Measurements from ENCODE around the gene NUDT3.
A peak's percentile ranks its signal among the peaks of the same experiment; 100 is the strongest.
"Not testable (repeated sequence)": the region's sequence is repeated elsewhere in the genome, so short reads cannot be mapped to it uniquely, and the experiment has no call there.

The NUDT3 gene

DNA sequence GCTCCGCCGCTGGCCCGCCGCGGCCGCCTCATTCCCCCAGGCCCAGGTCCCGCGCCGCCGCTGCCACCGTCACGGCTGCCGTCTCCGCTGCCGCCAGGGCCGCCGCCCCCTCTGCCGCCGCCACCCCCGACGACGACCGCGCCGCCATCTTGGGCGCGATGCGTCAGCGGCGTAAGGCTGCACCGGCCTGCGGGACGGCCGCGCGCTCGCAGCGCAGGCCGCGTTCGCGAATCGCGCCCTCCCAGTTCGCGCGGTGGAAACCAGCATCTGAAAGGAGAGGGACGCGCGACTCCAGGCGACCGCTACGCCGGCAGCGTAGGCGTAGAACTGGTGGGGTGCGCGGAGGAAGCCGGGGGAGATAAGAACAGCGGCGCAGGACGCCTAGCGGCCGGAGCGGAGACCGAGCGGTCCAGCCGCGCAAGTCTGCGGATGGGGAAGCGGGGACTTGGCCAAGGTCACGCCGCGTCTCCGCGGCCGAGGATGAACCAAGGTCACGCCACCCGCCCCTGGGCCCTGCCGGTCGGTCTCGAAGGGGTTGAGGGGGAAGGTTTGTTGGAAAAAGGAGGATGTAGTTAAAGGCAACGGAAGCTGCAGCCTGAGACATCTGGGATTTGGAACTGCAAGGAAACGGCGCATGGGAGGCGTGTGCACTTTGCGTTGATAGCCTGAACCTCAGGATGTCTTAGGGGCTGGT lies at the start of gene NUDT3:
Gene NUDT3 (minus strand): TSS at position 173 of the 694 bp plus-strand sequence. CDS start 307 bp downstream, outside the sequence.
- DNase-seq, result peak; percentile 94

DNA sequence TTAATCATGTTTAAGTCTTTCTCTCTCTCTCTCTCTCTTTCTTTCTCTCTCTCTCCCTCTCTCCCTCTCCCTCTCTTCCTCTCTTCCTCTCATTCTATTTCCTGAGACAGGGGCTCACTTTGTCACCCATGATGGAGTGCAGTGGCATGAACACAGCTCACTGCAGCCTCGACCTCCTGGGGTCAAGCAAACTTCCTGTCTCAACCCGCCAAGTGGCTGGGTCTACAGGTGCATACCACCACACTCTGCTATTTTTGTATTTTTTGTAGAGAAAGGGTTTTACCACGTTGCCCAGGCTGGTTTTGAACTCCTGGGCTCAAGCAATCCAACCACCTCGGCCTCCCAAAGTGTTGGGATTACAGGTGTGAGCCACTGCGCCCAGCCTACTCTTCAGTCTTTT lies 49.1 kb upstream of the NUDT3 start:
- no peak for DNase-seq

DNA sequence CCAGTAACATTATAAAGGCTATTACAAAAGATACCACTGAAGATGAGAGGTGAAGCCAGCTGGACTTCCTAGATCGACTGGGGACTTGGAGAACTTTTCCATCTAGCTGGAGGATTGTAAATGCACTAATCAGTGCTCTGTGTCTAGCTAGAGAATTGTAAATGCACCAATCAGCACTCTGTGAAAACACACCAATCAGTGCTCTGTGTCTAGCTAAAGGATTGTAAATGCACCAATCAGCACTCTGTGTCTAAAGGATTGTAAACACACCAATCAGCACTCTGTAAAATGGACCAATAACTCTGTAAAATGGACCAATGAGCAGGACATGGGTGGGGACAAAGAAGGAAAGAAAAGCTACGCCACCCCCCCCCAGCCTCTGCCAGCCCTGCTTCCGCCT lies 47.0 kb upstream of the NUDT3 start:
- no peak for DNase-seq

DNA sequence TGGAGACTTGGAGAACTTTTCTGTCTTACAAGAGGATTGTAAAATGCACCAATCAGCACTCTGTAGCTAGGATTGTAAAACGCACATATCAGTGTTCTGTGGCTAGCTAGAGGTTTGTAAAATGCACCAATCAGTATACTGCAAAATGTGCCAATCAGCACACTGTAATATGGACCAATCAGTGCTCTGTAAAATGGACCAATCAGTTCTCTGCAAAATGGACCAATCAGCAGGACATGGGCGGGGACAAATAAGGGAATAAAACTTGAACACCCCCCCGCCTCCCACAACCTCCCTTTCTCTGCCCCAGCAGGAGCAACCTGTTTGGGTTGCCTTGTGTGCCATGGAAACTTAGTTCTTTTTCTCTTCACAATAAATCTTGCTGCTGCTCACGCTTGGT lies 46.2 kb upstream of the NUDT3 start:
- no peak for DNase-seq

DNA sequence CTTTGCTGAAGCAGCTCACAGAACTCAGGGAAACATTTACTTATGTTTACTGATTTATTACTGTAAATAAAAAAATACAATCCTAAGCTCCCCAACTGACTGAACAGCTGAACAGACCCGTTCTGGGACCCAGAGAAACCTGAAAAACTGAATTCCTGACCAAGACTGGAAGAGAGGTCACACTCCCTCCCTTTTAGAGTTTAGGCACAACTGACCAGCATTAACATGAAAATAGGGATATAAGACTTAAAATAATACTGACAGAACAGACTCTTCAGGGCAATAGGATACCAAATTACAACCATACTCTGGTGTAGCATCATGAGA lies 45.1 kb upstream of the NUDT3 start:
- DNase-seq, result no peak

DNA sequence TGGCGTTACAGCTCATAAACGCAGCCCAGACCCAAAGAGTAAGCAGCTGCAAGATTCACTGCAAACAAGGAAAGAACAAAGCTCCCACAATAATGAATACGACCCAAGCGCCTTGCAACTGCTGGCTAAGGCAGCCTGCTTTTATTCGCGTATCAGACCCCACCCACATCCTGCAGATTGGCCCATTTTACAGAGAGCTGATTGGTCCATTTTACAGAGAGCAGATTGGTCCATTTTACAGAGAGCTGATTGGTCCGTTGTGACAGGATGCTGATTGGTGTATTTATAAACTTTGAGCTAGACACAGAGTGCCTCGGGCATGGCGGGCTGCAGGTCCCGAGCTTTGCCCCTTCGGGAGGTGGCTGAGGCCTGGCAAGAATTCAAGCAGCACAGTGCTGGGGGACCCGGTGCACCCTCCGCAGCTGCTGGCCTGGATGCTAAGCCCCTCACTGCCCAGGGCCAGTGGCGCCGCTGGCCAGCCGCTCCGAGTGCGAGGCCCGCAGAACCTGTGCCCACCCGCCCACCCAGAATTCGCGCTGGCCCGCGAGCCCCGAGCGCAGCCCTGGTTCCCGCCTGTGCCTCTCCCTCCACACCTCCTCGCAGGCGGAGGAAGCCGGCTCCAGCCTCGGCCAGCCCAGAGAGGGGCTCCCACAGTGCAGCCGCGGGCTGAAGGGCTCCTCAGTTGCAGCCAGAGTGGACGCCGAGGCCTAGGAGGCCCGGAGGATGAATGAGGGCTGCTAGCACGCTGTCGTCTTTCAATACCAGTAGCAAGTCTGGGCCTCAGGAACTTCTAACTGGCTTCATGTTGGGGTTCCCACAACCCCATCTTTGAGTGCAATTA lies 44.6 kb upstream of the NUDT3 start:
- DNase-seq, result no peak

DNA sequence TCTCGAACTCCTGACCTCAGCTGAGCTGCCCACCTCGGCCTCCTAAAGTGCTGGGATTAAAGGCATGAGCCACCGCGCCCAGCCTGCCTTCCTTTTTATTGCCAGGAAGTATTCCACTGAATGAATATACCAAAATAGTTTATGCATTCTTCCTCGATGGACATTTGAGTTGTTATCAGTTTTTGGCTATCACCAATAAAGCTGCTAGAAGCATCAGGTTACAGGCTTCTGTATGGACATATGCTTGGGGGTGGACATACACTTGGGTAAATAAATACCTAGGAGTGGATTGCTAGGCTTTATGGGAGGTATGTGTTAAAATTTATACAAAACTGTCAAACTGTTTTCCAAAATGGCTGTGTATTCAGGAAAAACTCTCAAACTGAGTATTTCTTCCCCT lies 43.4 kb upstream of the NUDT3 start:
- no peak for DNase-seq

DNA sequence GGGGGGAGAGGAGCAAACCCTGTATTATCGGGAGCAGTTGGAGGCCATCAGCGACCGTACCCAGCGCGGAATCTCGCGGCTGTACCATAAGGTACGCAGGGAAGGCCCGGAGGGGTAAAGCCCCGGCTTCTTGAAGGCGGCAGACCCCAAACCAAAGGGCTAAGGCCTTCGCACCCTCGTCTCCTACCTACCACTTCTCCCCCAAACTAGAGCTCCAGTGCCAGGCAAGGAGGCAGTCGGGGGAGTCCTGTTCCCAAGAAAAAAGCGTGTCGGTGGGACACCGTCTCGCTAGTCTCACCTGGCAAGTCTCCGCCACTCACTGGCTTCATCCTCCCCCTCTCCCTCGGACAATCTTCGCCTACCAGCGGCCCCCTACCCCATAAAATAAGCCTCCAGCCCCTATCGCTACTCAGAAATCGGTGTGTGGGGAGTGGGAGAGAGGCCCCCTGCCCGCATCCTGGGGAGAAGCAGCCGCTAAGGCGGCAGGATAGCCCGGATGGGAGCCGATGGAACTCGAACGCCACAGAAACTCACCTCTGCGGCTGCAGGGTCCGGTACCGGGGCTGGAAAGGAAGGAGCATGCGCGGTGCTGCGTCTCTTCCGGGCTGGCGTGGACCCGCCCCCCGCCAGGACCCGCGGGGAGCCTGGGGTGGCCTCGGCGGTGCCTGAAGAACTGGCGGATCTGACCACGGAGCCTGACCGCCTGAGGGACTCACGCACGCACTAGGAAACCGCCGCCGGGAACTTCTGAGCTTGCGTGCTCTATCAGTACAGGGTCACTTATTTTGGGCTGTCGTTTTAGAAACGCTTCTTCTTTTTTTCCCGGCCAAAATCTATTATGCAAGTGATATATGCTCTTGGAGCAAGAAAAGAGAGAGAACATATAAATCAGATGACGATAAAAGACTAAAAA lies 33.3 kb upstream of the NUDT3 start, which contains the start of gene RPS10:
Gene RPS10 (minus strand): TSS at position 572 of the 913 bp plus-strand sequence. CDS start 848 bp downstream, outside the sequence.
- DNase-seq, result peak; percentile 93

DNA sequence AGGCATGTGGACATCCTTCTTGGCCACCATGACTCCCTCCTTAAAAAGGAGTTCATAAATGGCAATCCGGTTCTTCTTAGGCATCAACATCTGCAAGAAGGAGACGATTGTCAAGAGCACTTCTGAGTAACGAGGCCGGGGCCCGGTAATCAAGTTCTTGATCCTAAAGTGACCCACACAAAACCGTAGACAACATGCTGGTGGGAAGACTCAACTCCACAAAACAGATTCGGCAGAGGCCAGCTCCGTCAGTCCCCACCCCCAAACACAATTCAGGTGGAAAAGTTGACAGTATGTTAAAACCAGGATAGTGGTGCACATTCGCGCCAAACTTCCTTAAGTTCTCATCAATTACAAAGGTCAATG lies 32.6 kb upstream of the NUDT3 start:
- DNase-seq, result no peak

DNA sequence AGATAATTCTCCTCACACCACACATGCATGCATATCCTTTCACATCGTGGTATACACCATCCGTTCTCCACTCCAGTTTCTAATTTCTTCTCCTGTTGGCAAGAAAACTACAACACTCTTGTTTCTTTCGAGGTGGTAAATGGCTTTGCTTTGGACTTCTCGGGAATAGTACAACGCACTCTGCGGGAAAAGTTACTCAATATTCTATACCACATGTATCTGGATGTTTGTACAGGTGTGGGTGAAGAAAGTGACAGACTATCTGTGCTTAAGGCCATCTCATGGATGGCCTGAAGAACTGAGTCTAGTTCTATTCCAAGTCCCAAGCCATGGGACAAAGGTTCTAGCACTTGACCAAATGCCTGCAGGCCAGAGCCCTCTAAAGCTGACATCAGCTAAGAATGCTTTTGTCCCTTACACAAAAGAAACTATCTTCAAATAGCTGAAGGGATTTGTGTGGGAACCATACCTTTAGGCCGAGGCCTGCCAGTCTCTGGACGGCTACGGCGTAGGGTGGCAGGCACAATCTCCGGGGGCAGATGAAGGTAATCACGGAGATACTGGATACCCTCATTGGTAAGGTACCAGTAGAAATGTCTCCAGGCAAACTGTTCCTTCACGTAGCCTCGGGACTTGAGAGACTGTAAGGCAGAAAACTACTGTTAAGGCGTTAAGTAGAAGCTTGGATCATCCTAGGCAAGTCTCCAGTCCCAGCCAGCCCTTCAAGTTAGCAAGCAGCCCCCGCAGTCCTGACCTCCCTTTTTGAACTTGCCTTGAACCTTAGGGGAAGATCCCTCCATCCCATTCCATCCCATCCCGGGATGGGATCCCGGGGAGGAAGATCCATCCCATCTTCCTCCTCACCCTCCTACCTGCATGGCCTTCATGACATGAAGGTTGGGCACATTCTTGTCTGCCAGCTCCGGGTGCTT lies 32.0 kb upstream of the NUDT3 start:
- DNase-seq, result no peak

DNA sequence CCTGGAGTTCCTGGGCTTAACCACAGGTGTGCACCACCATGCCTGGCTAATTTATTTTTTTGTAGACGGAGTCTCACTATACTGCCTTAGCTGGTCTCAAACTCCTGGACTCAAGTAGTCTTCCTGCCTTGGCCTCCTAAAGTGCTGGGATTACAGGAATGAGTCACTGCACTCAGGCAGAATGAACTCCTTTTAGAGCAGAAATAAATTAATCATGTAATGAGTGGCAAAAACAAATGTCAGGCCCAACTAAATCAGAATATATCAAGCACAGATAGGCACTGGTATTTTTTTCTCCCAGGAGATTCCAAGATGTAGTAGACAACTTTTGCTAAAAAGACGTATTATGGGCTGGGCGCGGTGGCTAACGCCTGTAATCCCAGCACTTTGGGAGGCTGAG lies 30.8 kb upstream of the NUDT3 start:
- DNase-seq, result no peak

DNA sequence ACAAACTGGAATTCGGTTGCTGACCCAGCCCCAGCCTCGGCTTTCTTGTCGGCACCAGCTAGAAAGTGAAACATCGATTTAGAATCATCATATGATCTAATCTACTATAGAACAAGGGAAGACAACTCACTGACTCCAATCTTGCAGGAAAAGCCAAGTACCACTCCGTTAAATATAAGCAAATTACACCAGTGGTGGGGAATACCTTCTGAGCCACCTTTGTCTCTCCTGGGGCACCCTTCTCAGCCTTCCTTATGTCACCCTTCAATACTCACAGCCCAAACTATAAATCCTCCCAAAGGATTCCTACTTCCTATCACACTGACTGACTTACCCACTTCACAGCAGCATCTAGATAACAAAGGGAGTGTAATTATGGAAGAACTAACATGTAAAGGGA lies 25.9 kb upstream of the NUDT3 start:
- no peak for DNase-seq

DNA sequence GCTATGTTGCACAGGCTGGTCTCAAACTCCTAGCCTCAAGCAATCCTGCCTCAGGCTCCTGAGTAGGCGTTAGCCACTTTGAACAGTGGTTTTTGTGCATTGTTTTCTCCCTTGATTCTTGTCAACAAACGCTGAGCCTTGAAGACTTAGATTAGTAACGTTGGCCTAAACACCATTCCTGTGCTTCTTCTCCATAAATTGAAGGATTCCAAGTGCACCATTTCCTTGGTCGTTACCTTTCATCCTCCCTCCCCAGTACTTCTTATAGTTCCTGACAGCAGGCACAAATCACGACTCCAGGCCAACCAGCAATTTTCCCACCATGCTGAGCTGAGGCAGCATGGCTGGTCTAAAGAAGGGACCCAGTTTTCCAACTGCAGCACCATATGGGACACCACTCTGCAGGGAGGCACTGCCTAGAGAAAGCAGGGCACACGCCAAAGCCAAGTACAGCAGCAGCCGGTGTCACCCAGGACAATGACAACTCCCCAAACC lies 24.5 kb upstream of the NUDT3 start:
- DNase-seq, result no peak

DNA sequence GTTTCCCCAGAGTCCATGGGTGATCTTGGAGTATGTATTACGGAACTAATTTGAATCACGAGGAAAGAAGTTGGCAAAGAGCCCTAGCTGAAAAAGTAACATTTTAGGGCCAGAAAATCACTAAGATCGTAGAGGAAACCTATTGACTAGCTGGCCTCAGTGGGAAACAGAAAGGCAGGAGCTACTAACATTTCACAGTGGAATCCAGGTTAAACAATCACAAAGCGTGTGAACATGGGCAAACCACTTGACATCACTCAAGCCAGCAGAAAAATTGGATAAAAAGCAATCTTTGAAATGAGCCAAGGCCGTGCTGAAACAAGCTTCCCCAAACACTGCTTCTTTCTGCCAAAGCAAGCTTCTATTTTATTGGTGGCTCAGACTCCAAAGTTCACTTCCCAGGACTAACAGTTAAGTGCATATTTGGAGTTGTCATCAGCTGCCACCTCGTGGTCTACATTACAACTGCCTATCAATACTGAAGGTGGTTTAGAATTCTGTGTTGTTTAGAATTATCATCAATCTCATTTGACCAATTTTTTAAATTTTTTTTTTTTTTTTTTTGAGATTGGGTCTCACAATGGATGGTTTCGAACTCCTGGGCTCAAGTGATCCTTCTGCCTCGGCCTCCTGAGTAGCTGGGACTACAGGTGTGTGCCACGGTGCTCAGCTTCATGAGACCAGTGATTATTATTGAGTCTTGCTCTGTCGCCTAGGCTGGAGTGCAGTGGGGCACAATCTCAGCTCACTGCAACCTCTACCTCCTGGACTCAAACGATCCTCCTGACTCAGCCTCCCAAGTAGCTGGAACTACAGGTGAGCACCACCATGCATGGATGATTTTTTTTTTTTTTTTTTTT lies 22.8 kb upstream of the NUDT3 start:
- peak; percentile 30 for DNase-seq

DNA sequence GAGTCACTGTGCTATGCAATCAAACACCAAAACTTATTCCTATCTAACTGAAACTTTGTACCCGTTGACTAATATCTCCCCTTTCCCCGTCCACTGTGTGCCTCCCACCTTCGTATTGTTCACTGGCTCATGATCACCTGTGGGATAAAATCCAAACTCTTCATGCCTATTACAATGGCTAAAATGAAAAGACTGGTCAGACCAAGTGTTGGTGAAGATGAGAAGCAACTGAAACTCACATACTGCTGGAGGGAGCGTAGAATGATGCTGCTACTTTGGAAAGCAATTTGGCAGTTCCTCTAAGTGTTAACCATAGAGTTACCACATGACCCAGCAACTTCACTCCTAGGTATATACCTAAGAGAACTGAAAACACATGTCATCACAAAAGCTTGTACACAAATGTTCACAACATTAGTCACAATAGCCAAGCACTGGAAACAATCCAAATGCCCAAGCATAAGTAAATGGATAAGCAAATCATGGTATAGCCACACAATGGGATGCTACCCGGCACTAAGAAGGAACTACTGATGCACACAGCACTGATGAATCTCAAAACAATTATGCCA lies 20.3 kb upstream of the NUDT3 start:
- no peak for DNase-seq

DNA sequence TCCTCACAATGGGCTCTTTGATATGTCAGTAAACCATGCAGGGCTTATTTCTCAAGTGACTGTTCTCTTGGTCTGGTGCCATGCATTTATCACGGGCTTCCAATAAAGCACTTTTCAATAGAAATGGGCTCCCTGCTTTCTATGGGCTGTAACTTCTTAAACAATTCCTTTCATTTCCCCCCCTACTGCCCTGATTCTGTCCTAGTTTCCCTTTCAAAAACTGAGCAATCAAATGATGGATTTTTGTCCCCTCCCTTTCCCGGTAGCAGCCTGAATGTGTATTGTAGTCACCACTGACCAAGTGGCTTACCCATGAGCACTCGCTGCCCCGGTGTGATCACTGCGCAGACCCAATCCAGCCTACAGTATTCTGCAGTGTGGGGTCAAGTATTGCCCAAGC lies 19.5 kb upstream of the NUDT3 start:
- no peak for DNase-seq

DNA sequence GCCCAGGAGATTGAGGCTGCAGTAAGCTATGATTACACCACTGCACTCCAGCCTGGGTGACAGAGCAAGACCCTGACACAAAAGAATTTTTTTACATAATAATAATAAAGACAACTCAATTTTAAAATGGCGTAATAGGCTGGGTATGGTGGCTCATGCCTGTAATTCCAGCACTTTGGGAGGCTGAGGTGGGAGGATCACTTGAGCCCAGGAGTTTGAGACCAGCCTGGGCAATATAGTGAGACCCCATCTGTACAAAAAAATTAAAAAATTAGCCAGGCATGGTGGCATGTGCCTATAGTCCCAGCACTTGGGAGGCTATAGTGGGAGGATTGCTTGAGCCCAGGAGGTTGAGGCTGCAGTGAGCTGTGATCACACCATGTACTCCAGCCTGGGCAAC lies 15.4 kb upstream of the NUDT3 start:
- not testable (repeated sequence) for DNase-seq

DNA sequence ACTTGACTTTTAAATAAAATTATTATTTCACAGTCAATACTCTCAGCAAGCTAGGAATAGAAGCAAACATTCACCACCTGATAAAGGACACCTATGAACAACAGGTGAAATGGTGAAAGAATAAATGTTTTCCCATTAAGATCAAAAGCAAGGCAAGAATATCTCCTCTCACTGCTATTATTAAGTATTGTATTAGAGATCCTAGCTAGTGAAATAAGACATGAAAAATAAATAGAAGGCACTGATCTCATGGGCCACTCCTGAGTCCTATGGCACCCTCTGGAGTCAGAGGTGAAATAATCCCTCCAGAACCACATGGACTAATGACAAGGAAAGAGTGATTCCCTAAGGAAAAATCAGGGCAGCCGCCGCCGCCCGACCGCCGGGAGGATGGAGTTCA lies 4.0 kb upstream of the NUDT3 start:
- DNase-seq, result no peak

DNA sequence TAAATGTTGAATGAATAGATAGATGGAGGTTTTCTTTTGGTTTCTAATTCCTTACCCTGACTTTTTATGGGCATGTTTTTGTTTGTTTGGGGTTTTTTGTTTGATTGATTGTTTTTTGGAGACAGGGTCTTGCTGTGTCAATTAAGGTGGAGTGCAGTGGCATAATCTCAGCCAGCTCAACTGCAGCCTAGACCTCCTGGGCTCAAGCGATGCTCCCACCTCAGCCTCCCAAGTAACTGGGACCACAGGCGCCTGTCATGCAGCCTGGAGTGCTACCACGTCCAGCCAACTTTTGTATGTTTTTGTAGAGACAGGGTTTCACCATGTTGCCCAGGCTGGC lies 1.5 kb upstream of the NUDT3 start:
- no peak for DNase-seq

DNA sequence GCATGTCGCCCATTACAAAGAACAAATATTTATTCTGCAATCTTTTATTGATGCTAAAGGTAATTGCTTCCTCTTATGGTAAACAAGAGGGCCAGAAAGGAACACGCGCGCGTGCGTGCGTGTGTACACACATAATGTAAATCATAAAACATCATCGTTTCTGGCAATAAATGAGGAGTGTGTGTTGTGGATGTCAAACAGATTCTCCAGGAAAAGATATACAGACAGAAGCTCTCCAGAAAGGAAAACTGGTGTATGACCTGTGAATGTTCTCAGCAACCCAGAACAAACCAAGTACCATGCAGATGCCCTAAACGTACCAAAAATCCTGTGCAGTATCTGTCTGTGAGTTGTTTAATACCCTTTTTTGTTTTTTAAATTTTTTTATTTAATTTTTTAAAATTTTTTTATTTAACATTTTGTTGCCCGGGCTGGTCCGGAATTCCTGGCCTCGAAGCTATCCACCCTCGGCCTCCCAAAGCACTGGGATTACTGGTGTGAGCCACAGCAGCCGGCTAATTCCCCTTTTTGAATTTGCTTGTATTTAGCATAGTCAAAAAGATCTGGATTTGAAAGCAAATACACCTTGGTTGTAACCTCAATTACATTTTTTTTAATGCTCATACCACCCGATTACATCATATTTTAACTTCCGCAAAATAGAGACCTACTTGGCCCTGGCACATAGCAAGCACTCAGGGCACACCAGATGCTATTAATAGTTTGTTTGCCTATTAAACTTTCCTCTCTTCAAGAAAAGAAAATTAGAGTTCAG lies 909 bp upstream of the NUDT3 start:
- no peak for DNase-seq
